Activated T-cell treated with anti-CD3 and anti-CD28 coated beads, Interleukin-2, amount 50 U/mL, for 72 hours (primary cell): ENCODE results near the gene CCDC51. TPM values are rescaled to one million over a fixed set of nuclear protein-coding genes. Genes with fewer than 3 reads are reported as not detected.
"Not testable (repeated sequence)": the region's sequence is repeated elsewhere in the genome, so short reads cannot be mapped to it uniquely, and the experiment has no call there.

Source experiments
- ATAC-seq, 2 donors: fragments of 150-1000 bp; cut with Tn5 transposase; replicated peaks in 1 of 2; 2 replicates each; pipeline ENCODE4 v1.10.0; 2021; ENCODE audit warnings: moderate library complexity in 2 of 2, mild to moderate bottlenecking in 1 of 2
- DNase-seq, 2 donors: peaks; one replicate each; pipeline ENCODE4 v3.0.0; 2021 to 2022; ENCODE audit warnings: mixed read lengths in 1 of 2
- H3K27ac Mint-ChIP-seq: one replicate; pipeline ENCODE4 v1.8.0; 2022; ENCODE audit warnings: mild to moderate bottlenecking, moderate library complexity, mixed read lengths
- H3K27me3 Mint-ChIP-seq: one replicate; pipeline ENCODE4 v1.8.0; 2022; ENCODE audit warnings: low read depth, mixed read lengths
- H3K36me3 Mint-ChIP-seq, 2 donors: one replicate each; pipeline ENCODE4 v1.8.0; 2022; ENCODE audit warnings: mixed read lengths in 2 of 2, mild to moderate bottlenecking in 1 of 2; ENCODE audit not compliant: insufficient read depth in 2 of 2
- H3K4me1 Mint-ChIP-seq: one replicate; pipeline ENCODE4 v1.8.0; 2022; ENCODE audit warnings: low read depth, mixed read lengths
- H3K4me3 Mint-ChIP-seq, 2 donors: one replicate each; pipeline ENCODE4 v1.8.0; 2022; ENCODE audit warnings: mild to moderate bottlenecking in 2 of 2, mixed read lengths in 2 of 2, moderate library complexity in 2 of 2
- H3K9me3 Mint-ChIP-seq, 2 donors: one replicate each; pipeline ENCODE4 v1.8.0; 2022; ENCODE audit warnings: mixed read lengths in 2 of 2
- total RNA-seq, 2 donors: library from RNA; stranded (reverse); gene quantifications; one replicate each; pipeline ENCODE4 v1.2.3, GENCODE V29; 2022

Gene CCDC51
- total RNA-seq, 2 donors from 2014 or later: 13.5 to 16.7 TPM

DNA sequence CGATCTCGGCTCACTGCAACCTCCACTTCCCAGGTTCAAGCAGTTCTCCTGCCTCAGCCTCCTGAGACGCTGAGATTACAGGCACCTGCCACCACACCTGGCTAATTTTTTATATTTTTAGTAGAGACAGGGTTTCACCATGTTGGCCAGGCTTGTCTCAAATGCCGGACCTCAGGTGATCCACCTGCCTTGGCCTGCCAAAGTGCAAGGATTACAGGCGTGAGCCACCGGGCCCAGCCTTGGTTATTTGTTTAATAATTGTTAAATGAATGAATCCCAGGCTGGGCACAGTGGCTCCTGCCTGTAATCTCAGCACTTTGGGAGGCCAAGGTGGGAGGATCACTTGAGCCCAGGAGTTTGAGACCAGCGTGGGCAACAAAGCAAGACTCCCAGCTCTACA is 21.8 kb upstream of the CCDC51 start:
- not testable (repeated sequence) for H3K27me3 Mint-ChIP-seq, DNase-seq, H3K4me3 Mint-ChIP-seq, H3K27ac Mint-ChIP-seq, H3K9me3 Mint-ChIP-seq, ATAC-seq, H3K36me3 Mint-ChIP-seq
- H3K4me1 Mint-ChIP-seq: peaks cover 13% of the 10 kb centered on the region

DNA sequence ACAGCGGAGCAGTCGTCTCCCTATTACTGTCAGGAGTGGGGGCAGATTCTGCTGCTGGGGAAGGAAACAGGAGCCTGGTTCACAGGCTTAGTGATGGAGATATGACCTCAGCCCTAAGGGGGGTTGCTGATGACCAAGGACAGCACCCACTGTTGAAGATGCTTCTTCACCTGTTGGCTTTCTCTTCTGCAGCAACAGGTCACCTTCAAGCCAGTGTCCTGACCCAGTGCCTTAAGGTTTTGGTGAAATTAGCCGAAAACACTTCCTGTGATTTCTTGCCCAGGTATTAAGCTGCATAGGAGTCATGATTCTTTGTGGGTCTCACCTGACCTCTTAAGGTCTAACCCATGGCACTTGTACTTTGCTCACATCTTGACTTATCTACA is 20.6 kb upstream of the CCDC51 start:
- ATAC-seq (no peak), DNase-seq (no peak)
- Mint-ChIP-seq H3K27me3 (no peaks in the 10 kb centered on the region), H3K27ac (no peak overlapping the region), H3K36me3 (peaks cover 0 to 3% of the 10 kb centered on the region in 2 donors), H3K9me3 (no peaks in the 10 kb centered on the region), H3K4me1 (peaks cover 4% of the 10 kb centered on the region), H3K4me3 (no peak overlapping the region)

DNA sequence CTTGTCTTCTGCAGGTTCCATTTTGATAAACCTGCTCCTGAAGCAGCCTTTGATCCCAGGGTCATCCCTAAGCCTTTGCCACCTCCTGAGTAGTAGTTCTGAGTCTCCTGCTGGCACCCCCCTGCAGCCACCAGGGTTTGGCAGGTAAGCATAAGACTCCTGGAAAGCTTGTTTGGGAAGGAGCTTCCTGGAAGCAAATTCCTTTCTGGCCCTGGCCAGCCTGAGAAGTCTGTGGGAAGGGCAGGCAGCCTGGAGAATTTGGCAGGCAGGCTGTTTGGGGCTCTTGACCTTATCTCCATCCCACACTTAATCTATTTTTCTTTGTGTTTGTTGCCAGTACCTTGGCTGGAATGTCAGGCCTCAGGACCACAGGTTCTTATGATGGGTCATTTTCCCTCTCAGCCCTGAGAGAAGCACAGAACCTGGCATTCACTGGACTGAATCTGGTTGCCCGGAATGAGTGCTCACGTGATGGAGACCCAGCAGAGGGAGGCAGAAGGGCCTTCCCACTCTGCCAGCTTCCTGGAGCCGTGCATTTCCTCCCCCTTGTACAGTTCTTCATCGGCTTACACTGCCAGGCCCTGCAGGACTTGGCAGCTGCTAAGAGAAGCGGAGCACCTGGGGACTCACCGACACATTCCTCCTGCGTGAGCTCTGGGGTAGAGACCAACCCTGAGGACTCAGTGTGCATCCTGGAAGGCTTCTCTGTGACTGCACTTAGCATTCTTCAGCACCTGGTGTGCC is 20.0 kb upstream of the CCDC51 start:
- Mint-ChIP-seq H3K27ac (no peak overlapping the region), H3K27me3 (no peaks in the 10 kb centered on the region), H3K4me1 (no peaks in the 10 kb centered on the region), H3K4me3 (no peak overlapping the region), H3K9me3 (no peaks in the 10 kb centered on the region), H3K36me3 (peaks cover 0 to 5% of the 10 kb centered on the region in 2 donors)
- no peak for DNase-seq
- ATAC-seq: no peak

DNA sequence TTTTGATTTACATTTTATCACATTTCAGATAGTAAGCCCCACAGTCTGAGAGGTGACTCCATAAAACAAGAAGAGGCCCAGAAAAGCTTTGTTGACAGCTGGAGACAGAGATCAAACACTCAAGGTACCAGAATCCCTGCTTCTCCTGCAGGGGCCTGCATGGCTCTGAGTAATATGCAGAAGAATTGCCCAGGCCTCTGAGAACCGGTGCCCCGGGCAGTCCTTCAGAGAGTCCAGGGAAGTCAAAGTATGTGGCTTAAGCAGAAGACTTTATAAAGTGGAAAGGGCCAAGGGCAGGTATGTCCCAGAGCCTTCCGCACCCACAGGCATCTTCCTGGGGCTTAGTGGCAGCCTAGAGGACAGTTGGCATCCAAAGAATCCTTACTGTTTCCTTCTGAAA is 19.4 kb upstream of the CCDC51 start:
- Mint-ChIP-seq H3K4me3 (no peak overlapping the region), H3K36me3 (peaks cover 0 to 5% of the 10 kb centered on the region in 2 donors)

DNA sequence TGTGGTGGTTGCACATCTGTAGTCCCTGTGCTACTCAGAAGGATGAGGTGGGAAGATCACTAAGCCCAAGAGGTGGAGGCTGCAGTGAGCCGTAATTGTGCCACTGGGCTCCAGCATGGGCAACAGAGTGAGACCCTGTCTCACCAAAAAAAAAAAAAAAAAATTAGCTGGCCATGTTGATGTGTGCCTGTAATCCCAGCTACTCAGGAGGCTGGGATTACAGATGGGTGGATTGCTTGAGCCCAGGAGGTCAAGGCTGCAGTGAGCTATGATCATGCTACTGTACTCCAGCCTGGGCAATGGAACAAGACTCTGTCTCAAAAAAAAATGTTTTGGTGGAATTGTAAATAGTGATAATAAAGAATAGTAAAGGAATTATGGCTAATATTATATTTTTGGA is 16.5 kb upstream of the CCDC51 start:
- H3K4me1 Mint-ChIP-seq: no peaks in the 10 kb centered on the region
- H3K27me3 Mint-ChIP-seq: no peaks in the 10 kb centered on the region
- H3K4me3 Mint-ChIP-seq: no peak overlapping the region
- no peaks in the 10 kb centered on the region for H3K9me3 Mint-ChIP-seq
- no peak for ATAC-seq
- no peak for DNase-seq
- no peak overlapping the region for H3K27ac Mint-ChIP-seq
- H3K36me3 Mint-ChIP-seq: peaks cover 2 to 7% of the 10 kb centered on the region in 2 donors

More for the DNA sequence above, 19.4 kb upstream of the CCDC51 start:
- Mint-ChIP-seq H3K9me3 (no peaks in the 10 kb centered on the region), H3K4me1 (no peaks in the 10 kb centered on the region), H3K27ac (no peak overlapping the region), H3K27me3 (no peaks in the 10 kb centered on the region)
- DNase-seq (no peak), ATAC-seq (no peak)

DNA sequence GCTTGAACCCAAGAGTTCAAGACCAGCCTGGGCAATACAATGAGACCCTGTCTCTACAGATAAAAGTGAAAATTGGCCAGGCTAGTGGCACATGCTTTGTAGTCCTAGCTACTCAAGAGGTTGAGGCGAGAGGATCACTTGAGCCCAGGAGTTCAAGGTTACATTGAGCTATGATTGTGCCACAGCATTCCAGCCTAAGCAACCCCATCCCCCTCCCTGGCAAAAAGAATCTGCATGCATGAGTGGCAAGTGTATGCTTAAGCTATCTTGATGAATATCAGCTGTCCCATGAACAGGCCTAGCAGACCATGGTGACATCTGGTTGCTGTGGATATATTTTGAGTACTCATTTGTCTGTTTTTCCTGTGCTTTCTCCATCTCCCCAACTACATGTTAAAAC is 11.4 kb upstream of the CCDC51 start:
- Mint-ChIP-seq H3K9me3 (no peaks in the 10 kb centered on the region), H3K27ac (no peak overlapping the region), H3K4me3 (no peak overlapping the region), H3K36me3 (peaks cover 6 to 14% of the 10 kb centered on the region in 2 donors), H3K4me1 (peaks cover 23% of the 10 kb centered on the region), H3K27me3 (no peaks in the 10 kb centered on the region)
- no peak for DNase-seq
- no peak for ATAC-seq

DNA sequence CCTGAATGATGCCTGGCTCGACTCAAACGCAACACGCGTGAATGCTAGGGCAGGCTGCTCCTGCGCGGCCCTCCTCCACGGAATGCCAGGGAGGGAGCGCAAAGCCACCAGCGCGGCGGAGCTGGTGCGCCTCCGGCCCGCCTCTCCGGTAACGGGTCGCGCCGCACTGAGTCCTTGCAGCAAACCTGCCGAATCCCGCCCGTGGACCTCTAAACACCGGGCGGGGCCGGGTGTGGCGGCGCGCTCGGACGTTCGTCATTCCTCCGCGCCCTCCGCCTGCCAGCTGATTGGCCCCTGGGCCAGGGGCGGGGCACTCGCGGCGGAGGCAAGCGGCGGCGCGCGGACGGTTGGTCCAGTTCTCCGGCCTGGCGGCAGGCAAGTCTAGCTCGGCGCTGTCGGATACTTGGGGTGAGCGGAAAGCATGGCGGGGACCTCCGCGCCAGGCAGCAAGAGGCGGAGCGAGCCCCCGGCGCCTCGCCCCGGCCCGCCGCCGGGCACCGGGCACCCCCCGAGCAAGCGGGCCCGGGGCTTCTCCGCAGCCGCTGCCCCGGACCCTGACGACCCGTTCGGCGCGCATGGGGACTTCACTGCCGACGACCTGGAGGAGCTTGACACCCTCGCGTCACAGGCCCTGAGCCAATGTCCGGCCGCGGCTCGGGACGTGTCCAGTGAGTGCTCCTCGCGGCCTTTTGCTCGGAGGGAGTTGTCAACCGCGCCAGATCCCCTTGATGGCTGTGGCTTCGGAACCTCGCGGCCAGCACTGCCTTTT is 6.7 kb upstream of the CCDC51 start, which contains the start of gene ATRIP:
ATRIP (plus strand) TSS at position 313 of the 769 bp plus-strand sequence; CDS start at position 422, 109 bp downstream.
- peaks cover 54% of the 10 kb centered on the region for H3K4me1 Mint-ChIP-seq

DNA sequence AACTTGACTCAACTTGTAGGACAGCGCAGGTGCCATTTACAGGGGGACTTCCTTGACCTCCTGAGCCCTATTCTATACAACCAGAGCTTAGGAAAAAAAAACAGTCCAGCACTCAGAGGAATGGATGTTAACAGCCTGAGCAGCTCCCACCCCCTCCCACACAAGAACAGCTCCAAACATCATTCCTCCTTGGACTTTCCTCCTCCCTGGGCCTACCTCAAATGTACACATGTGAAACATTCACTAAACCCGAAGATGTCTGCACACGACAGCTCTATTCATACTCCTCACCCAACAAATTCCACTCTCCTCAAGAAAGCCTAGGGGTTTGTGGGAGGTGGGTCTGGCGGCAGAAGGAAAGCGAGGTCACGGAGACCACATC is 6.1 kb upstream of the CCDC51 start:
- ATAC-seq: no peak

More for the DNA sequence above, 6.7 kb upstream of the CCDC51 start, which contains the start of gene ATRIP:
- Mint-ChIP-seq H3K27ac (peak within 1 kb of the TSS; percentile 66), H3K36me3 (peaks cover 7 to 16% of the 10 kb centered on the region in 2 donors), H3K9me3 (no peaks in the 10 kb centered on the region), H3K27me3 (no peaks in the 10 kb centered on the region), H3K4me3 (peak within 1 kb of the TSS; percentile 95 to 100)
- DNase-seq (peak; percentile 92 to 95), ATAC-seq (peak; percentile 96 to 99)

DNA sequence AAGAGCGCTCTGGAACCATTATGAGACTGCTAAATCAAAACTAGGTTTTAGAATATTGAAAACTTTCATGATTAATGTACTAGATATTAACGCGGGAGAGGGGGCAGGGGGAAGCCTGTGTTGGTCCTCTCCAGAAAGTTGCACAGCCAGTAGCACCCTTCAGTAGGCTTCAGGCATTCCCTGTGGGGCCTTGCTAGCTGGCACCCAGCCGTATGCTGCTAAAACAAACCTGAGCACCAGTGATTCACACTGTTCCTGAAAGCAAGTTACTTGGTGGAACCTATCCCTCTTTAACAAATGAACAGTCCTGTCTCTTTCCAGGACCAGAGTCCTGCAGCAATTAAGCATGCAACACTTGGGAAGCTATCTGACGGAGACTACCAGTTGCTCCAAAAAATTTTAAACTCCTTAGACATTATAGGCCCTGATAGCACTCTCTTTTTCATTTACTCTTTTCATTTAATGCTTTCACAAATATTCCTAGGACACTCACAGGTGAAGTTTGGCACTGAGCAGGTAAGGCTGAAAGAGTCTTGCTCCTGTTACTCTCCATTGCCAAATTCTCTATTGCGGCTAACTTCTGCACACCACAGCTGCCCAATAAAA is 5.5 kb upstream of the CCDC51 start:
- Mint-ChIP-seq H3K4me1 (peaks cover 58% of the 10 kb centered on the region), H3K4me3 (peak overlapping the region; percentile 95 to 100), H3K27me3 (no peaks in the 10 kb centered on the region), H3K9me3 (no peaks in the 10 kb centered on the region), H3K27ac (peak overlapping the region; percentile 64), H3K36me3 (peaks cover 7 to 20% of the 10 kb centered on the region in 2 donors)
- DNase-seq (no peak), ATAC-seq (no peak)

More for the DNA sequence above, 6.1 kb upstream of the CCDC51 start:
- H3K27ac Mint-ChIP-seq: peak overlapping the region; percentile 64
- H3K36me3 Mint-ChIP-seq: peaks cover 7 to 20% of the 10 kb centered on the region in 2 donors
- DNase-seq: no peak
- H3K27me3 Mint-ChIP-seq: no peaks in the 10 kb centered on the region
- peaks cover 58% of the 10 kb centered on the region for H3K4me1 Mint-ChIP-seq
- H3K4me3 Mint-ChIP-seq: peak overlapping the region; percentile 95 to 100
- H3K9me3 Mint-ChIP-seq: no peaks in the 10 kb centered on the region

DNA sequence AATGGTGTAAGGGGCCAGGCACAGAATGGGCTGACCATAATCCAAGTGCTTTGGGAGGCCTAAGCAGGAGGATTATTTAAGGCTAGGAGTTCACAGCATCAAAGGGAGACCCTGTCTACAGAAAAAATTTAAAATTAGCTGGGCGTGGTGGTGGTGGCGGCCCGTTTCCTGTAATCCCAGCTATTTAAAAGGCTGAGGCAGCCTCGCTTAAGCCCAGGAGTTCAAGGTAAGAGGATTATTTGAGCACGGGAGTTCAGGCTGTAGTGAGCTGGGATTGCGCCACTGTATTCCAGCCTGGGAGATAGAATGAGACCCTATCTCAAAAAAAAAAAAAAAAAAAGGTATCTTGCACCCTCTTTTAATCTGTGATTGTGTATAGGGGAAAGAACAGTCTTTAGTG is 2.0 kb upstream of the CCDC51 start:
- no peaks in the 10 kb centered on the region for H3K27me3 Mint-ChIP-seq
- H3K4me1 Mint-ChIP-seq: peaks cover 60% of the 10 kb centered on the region
- H3K27ac Mint-ChIP-seq: peak overlapping the region; percentile 89
- H3K36me3 Mint-ChIP-seq: peaks cover 7 to 17% of the 10 kb centered on the region in 2 donors
- no peak for ATAC-seq
- H3K9me3 Mint-ChIP-seq: no peaks in the 10 kb centered on the region
- no peak for DNase-seq
- peak overlapping the region; percentile 91 to 92 for H3K4me3 Mint-ChIP-seq

DNA sequence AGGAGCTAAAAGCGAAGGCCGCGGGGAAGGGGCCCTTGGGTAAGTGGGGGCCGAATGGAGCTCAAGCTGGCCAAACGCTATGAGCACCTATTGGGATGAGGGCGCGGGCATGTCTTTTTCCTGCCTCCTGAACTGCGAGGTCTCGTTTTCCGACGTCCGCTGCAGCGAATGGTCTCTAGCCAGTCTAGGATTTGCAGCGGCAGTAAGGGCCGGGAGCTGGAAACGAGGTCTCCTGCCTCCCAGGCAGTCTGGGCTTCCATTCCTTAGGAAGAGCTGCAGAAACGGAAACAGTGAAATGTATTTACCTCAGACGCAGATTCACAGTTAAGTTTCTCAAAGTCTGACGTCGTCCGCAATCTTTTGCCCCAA is 655 bp upstream of the CCDC51 start:
- Mint-ChIP-seq H3K36me3 (peaks cover 7 to 13% of the 10 kb centered on the region in 2 donors), H3K27ac (peak overlapping the region; percentile 89), H3K27me3 (no peaks in the 10 kb centered on the region), H3K4me3 (peak overlapping the region; percentile 91 to 92), H3K4me1 (peaks cover 51% of the 10 kb centered on the region), H3K9me3 (no peaks in the 10 kb centered on the region)
- peak in 1 of 2 donors; percentile 20 for DNase-seq
- peak in 1 of 2 donors; percentile 0 for ATAC-seq

DNA sequence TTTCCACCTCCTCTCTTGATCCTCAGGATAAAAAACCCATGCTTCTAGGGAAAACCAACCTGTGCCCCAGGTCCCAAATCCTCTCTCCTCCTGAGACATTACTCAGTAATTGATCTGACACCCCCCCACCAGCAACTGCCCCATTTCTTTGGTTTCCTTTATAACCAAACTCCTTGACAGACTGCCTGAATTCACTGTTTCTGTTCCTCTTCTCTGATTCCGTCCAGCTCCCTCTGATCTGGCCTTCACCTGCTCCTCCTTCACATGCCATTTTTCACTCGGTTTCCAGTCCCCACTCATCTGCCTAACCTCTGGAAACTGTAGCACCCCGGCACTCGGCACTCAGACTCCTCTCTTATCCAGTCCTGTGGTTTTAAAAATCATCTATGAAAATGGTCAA is 2.1 kb downstream of the CCDC51 start:
- Mint-ChIP-seq H3K9me3 (no peaks in the 10 kb centered on the region), H3K4me1 (peaks cover 36% of the 10 kb centered on the region), H3K27me3 (no peaks in the 10 kb centered on the region), H3K4me3 (no peak overlapping the region), H3K27ac (peak overlapping the region; percentile 58), H3K36me3 (peaks cover 4 to 6% of the 10 kb centered on the region in 2 donors)
- ATAC-seq (no peak), DNase-seq (no peak)

DNA sequence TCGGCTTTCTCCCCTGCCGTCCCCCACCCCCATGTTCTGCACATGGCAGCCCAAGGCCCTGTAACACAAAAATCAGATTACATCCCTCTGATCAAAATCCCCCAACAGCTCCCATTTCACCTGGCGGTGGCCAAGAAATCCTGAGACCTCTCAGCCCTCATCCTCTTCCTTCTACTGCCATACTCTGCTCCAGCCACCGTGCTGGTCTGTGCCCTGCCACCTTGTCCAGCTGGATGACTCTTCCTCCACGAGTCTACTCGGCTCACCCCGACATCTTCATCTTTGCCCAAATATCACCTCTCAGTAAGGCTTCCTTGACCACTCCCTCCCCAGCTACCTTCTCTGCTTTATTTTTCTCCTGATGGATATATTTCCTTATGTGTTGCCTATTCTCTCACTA is 3.1 kb downstream of the CCDC51 start:
- Mint-ChIP-seq H3K4me1 (peaks cover 29% of the 10 kb centered on the region), H3K4me3 (no peak overlapping the region), H3K9me3 (no peaks in the 10 kb centered on the region), H3K36me3 (peaks cover 4 to 6% of the 10 kb centered on the region in 2 donors), H3K27ac (no peak overlapping the region), H3K27me3 (no peaks in the 10 kb centered on the region)
- ATAC-seq (no peak), DNase-seq (no peak)
